Gastrocnemius medialis (tissue), 4 donors: ENCODE results near the gene METAP1. TPM values are rescaled to one million over a fixed set of nuclear protein-coding genes. Genes with fewer than 3 reads are reported as not detected.
"Not testable (repeated sequence)": the region's sequence is repeated elsewhere in the genome, so short reads cannot be mapped to it uniquely, and the experiment has no call there.

ENCODE experiments used
- ATAC-seq, 2 donors: fragments of 150-250 bp; one replicate each; pipeline ENCODE4 v1.9.1; 2016
- DNase-seq, 2 donors: peaks; one replicate each; pipeline ENCODE4 v3.0.0-alpha.2; 2019
- H3K27ac ChIP-seq, 4 donors: fragments of 200-600 bp; sonication (generic); 1 replicate in 1 of 4; 2 replicates in 3 of 4; pipeline ENCODE4 v1.5.1; 2016 to 2018; ENCODE audit warnings: mild to moderate bottlenecking in 2 of 4, moderate library complexity in 1 of 4
- H3K27me3 ChIP-seq, 3 donors: fragments of 200-600 bp; sonication (generic) in 2 of 3; 1 replicate in 1 of 3; 2 replicates in 2 of 3; pipeline versions ENCODE4 v1.5.1 to v1.6.0; 2016 to 2019; ENCODE audit warnings: mild to moderate bottlenecking in 1 of 3, moderate library complexity in 1 of 3
- H3K36me3 ChIP-seq, 2 donors: fragments of 200-600 bp; sonication (generic) in 1 of 2; one replicate each; pipeline ENCODE4 v1.5.1; 2017 to 2018
- H3K4me1 ChIP-seq, 2 donors: fragments of 200-600 bp; sonication (generic) in 1 of 2; one replicate each; pipeline ENCODE4 v1.5.1; 2016 to 2017; ENCODE audit warnings: mild to moderate bottlenecking in 2 of 2
- H3K4me3 ChIP-seq, 4 donors: fragments of 200-600 bp; sonication (generic) in 3 of 4; 1 replicate in 1 of 4; 2 replicates in 3 of 4; pipeline ENCODE4 v1.5.1; 2016 to 2019; ENCODE audit warnings: mild to moderate bottlenecking in 2 of 4
- H3K9me3 ChIP-seq, 3 donors: fragments of 200-600 bp; sonication (generic) in 2 of 3; 1 replicate in 1 of 3; 2 replicates in 2 of 3; pipeline ENCODE4 v1.5.1; 2016 to 2019
- POLR2A ChIP-seq, 2 donors: fragments of 450-650 bp; IDR thresholded peaks; one replicate each; pipeline ENCODE4 v1.6.1; 2017; ENCODE audit warnings: antibody characterized with exemption in 2 of 2, mild to moderate bottlenecking in 2 of 2, moderate library complexity in 2 of 2
- in situ Hi-C, 4 donors: fragments of 200-750 bp; cut with MboI; loops; one replicate each; pipeline versions ENCODE4 v1.15.0 to v1.8.0; 2017; ENCODE audit warnings: low sequenced_read_pairs in 4 of 4
- intact Hi-C: fragments of 100-400 bp; cut with DNase I; formaldehyde crosslinking; loops from one replicate; pipeline ENCODE4 v1.15.1; 2023; ENCODE audit warnings: low total_unique reads
- microRNA-seq, 2 donors: library from miRNA; unstranded; fragments of <30 nt; microRNA quantifications; one replicate each; pipeline ENCODE4, GENCODE V29; 2016; ENCODE audit warnings: borderline replicate concordance in 2 of 2
- total RNA-seq, 4 donors: library from RNA; depleted of rRNA; stranded (reverse); fragments of >200 nt; gene quantifications; one replicate each; pipeline versions ENCODE4 v1.1.0 to v1.2.3, GENCODE V29; 2016
- TF ChIP-seq, protein P1 (sequence below), 5 experiments: fragments of 450-650 bp in 3 of 5; fragments of 200-600 bp in 2 of 5; sonication (generic) in 2 of 5; IDR thresholded peaks in 4 of 5; conservative IDR thresholded peaks in 1 of 5; 1 replicate in 4 of 5; 2 replicates in 1 of 5; pipeline ENCODE4 v1.5.1; 2016 to 2019; ENCODE audit warnings: antibody characterized with exemption in 5 of 5, mild to moderate bottlenecking in 3 of 5, moderate library complexity in 3 of 5

METAP1 gene
- total RNA-seq, 4 donors from 2014 or later: 33.3 to 45.0 (median 37.9) TPM

DNA sequence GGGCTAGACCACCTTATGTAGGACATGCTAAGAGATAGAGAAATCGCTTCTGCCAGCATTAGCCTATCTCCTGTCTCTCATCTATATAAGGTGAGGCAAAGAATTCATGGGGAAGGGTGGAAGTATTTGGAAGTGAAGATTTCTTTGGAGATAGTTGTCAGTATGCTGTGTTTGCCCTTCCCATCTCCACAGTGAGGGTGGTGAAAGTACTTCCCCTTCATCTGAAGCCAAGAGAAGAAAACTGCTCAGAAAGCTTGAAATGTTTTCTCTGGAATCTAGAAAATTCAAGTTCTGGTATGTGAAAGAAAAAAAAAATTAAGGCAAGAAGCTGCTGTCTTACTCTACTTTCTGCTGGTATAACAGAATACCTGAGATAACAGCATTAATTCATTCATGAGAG is 105.4 kb downstream of the METAP1 start:
- DNase-seq: no peak
- H3K27ac ChIP-seq: no peak overlapping the region
- in situ Hi-C loops: no loop called here

DNA sequence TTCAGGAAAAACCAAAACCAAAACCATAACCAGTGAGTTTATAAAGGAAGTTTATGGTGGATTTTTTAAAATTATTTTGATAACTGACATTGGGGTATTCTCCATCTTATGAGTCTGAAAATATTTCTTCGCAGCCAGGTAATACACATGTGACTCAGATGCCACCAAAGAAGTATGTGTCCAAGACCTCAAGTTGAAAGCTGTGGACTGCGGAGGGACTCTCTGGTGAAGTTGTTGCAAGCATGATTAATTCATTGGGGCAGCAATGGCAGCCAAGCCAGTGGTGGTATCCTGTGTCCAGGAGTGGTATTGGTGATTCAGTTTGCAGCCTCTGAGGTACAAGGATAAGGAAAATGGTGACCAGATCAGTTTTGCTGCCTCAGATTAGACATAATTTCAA is 107.1 kb downstream of the METAP1 start:
- DNase-seq (no peak), ATAC-seq (no peak)
- intact Hi-C loops: no loop called here
- Histone ChIP-seq H3K4me1 (no peaks in the 10 kb centered on the region), H3K4me3 (no peak overlapping the region), H3K36me3 (no peaks in the 10 kb centered on the region), H3K27me3 (no peaks in the 10 kb centered on the region), H3K9me3 (no peaks in the 10 kb centered on the region), H3K27ac (no peak overlapping the region)
- in situ Hi-C loops: no loop called here
- no peak for TF ChIP-seq POLR2A (IDR thresholded peaks at IDR 0.05)
- TF ChIP-seq, protein P1, sequence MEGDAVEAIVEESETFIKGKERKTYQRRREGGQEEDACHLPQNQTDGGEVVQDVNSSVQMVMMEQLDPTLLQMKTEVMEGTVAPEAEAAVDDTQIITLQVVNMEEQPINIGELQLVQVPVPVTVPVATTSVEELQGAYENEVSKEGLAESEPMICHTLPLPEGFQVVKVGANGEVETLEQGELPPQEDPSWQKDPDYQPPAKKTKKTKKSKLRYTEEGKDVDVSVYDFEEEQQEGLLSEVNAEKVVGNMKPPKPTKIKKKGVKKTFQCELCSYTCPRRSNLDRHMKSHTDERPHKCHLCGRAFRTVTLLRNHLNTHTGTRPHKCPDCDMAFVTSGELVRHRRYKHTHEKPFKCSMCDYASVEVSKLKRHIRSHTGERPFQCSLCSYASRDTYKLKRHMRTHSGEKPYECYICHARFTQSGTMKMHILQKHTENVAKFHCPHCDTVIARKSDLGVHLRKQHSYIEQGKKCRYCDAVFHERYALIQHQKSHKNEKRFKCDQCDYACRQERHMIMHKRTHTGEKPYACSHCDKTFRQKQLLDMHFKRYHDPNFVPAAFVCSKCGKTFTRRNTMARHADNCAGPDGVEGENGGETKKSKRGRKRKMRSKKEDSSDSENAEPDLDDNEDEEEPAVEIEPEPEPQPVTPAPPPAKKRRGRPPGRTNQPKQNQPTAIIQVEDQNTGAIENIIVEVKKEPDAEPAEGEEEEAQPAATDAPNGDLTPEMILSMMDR (IDR thresholded peaks at IDR 0.05 in 4 of 5, conservative IDR thresholded peaks at IDR 0.05 in 1 of 5): no peak

More for the DNA sequence above, 105.4 kb downstream of the METAP1 start:
- H3K9me3 ChIP-seq: no peaks in the 10 kb centered on the region
- no peaks in the 10 kb centered on the region for H3K36me3 ChIP-seq
- intact Hi-C loops: no loop called here
- no peak overlapping the region for H3K4me3 ChIP-seq
- H3K27me3 ChIP-seq: no peaks in the 10 kb centered on the region
- no peak for TF ChIP-seq POLR2A (IDR thresholded peaks at IDR 0.05)
- TF ChIP-seq, protein P1 (IDR thresholded peaks at IDR 0.05 in 4 of 5, conservative IDR thresholded peaks at IDR 0.05 in 1 of 5): no peak
- no peaks in the 10 kb centered on the region for H3K4me1 ChIP-seq
- no peak for ATAC-seq

DNA sequence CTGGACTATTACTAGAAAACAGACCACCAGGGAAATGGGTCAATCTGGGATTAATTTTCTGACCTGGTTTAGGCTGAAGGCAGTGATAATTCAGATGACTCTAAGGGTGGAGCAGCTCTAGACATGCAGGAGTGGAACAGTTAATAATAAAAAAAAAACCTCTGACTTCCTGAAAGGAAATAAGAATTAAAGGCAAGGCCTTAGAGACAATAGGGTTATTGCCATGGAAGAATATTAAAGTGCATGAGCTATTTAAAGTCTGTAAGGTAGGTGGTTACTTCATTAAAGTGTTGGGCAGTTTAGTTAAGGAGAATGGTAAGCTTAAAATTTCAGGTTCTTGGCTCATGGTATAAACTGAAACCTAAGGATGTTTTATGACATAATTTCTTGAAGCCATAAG is 107.6 kb downstream of the METAP1 start:
- Histone ChIP-seq H3K36me3 (no peaks in the 10 kb centered on the region), H3K27me3 (no peaks in the 10 kb centered on the region), H3K27ac (no peak overlapping the region), H3K4me3 (no peak overlapping the region), H3K9me3 (no peaks in the 10 kb centered on the region), H3K4me1 (no peaks in the 10 kb centered on the region)
- DNase-seq: no peak
- in situ Hi-C loops: no loop called here
- TF ChIP-seq, protein P1 (IDR thresholded peaks at IDR 0.05 in 4 of 5, conservative IDR thresholded peaks at IDR 0.05 in 1 of 5): no peak
- no peak for TF ChIP-seq POLR2A (IDR thresholded peaks at IDR 0.05)
- ATAC-seq: no peak
- intact Hi-C loops: no loop called here

DNA sequence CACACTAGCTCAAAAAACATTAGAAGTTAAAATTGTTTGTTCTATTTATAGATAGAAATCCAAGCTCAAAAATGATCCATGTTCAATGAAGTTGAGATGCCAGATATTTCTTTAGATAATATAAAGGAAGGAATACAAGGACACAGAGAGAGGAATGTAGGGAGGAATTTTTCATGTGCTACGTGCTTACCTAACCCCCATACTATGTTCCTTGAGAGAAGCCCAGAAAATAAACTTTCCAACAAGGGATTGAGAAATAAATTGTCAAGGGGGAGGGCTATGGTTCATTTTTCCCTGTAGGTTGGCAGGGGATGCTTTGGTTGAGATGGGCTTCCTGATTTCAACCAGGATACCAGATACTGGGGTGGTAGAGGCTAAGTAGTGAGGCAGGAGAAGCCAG is 108.6 kb downstream of the METAP1 start:
- H3K4me3 ChIP-seq: no peak overlapping the region
- no peak for TF ChIP-seq POLR2A (IDR thresholded peaks at IDR 0.05)
- TF ChIP-seq, protein P1 (IDR thresholded peaks at IDR 0.05 in 4 of 5, conservative IDR thresholded peaks at IDR 0.05 in 1 of 5): no peak
- no peaks in the 10 kb centered on the region for H3K9me3 ChIP-seq
- no peaks in the 10 kb centered on the region for H3K27me3 ChIP-seq
- in situ Hi-C loops (no loop called here), intact Hi-C loops (no loop called here)
- ATAC-seq (no peak), DNase-seq (no peak)
- no peak overlapping the region for H3K27ac ChIP-seq
- no peaks in the 10 kb centered on the region for H3K36me3 ChIP-seq
- no peaks in the 10 kb centered on the region for H3K4me1 ChIP-seq

DNA sequence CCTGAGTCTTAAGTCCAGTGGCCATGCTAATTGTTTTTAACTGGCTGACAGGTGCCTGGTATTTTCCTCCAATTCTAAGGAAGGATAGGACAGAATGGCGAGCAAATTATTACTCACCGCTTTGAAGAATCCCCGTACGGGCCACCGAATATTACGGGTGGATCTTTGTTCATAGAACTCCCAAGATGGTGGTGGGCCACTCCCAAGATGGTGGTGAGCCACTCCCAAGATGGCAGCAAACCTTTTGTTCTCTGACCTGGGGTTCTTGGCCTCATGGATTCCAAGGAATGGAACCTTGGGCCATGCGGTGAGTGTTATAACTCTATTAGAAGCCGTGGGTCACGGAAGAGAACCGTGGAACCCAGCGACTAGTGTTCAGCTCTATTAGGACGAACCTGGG is 113.8 kb downstream of the METAP1 start:
- H3K9me3 ChIP-seq, H3K27ac ChIP-seq, H3K36me3 ChIP-seq, H3K4me1 ChIP-seq, H3K27me3 ChIP-seq, in situ Hi-C loops, ATAC-seq, H3K4me3 ChIP-seq, intact Hi-C loops, DNase-seq: not testable (repeated sequence)

Small RNA genes lying within 50 kb of the gene (microRNA-seq; reads per million reads assigned to microRNA genes)
- gene MIR3684: 0 to 0.85 reads per million in 2 donors

Other genes starting within 250 kb of the METAP1 start
- gene EIF4E, start 66.6 kb upstream of the METAP1 start, total RNA-seq: 10 to 100 TPM; 35.7 to 67.5 (median 56.0) TPM
- gene ADH5, start 93.1 kb downstream of the METAP1 start, total RNA-seq: 100 to 1,000 TPM in 1 of 4 donors, 10 to 100 TPM in 3; 55.2 to 101 (median 72.6) TPM
- gene ADH4, start 148.6 kb downstream of the METAP1 start, total RNA-seq: 1 to 10 TPM in 1 of 4 donors, under 1 TPM in 2, not detected in 1; 0.75 to 1.0 (median 1.00) TPM
- gene ADH6, start 223.5 kb downstream of the METAP1 start, total RNA-seq: under 1 TPM in 2 of 4 donors, not detected in 2; 0.16 to 0.49 TPM